Neuronal stem cell (in vitro differentiated cells): ENCODE results near the gene DLX1.
A peak's percentile ranks its signal among the peaks of the same experiment; 100 is the strongest.

Experiments
- DNase-seq: peaks from one replicate; pipeline ENCODE4 v3.0.0-alpha.2; 2013; ENCODE audit warnings: low spot score
- H2AFZ ChIP-seq: one replicate; pipeline ENCODE4 v1.6.1; 2013; ENCODE audit warnings: mild to moderate bottlenecking, low read length, inconsistent platforms
- H2AK5ac ChIP-seq: 2 replicates; pipeline ENCODE4 v1.6.1; 2013; ENCODE audit warnings: low read depth, mild to moderate bottlenecking, inconsistent platforms, low read length, moderate library complexity, mixed read lengths
- H2BK120ac ChIP-seq: 2 replicates; pipeline ENCODE4 v1.6.1; 2013; ENCODE audit warnings: low read depth, mild to moderate bottlenecking, inconsistent platforms, low read length, moderate library complexity, mixed read lengths
- H2BK12ac ChIP-seq: one replicate; pipeline ENCODE4 v1.6.1; 2013; ENCODE audit warnings: low read length, inconsistent platforms
- H2BK15ac ChIP-seq: 2 replicates; pipeline ENCODE4 v1.6.1; 2013; ENCODE audit warnings: mild to moderate bottlenecking, low read length, inconsistent platforms, mixed read lengths
- H2BK5ac ChIP-seq: one replicate; pipeline ENCODE4 v1.6.1; 2013; ENCODE audit warnings: inconsistent platforms, mild to moderate bottlenecking, low read length, moderate library complexity
- H3K14ac ChIP-seq: one replicate; pipeline ENCODE4 v1.6.1; 2013; ENCODE audit warnings: low read length, inconsistent platforms
- H3K18ac ChIP-seq: 2 replicates; pipeline ENCODE4 v1.6.1; 2013; ENCODE audit warnings: low read length, inconsistent platforms
- H3K23ac ChIP-seq: 2 replicates; pipeline ENCODE4 v1.6.1; 2013; ENCODE audit warnings: low read depth, mild to moderate bottlenecking, mixed read lengths, low read length, inconsistent platforms; ENCODE audit not compliant: poor library complexity
- H3K27ac ChIP-seq: replicated peaks from 3 replicates; pipeline ENCODE4 v1.5.1; 2013; ENCODE audit warnings: low read length, inconsistent platforms
- H3K27me3 ChIP-seq, 3 experiments: 2 replicates each; pipeline ENCODE4 v1.6.1; 2013; ENCODE audit warnings: low read length in 3 of 3, mild to moderate bottlenecking in 2 of 3, inconsistent platforms in 1 of 3, low read depth in 1 of 3, mixed read lengths in 1 of 3, moderate library complexity in 1 of 3; ENCODE audit not compliant: control insufficient read depth in 3 of 3, insufficient read depth in 3 of 3
- H3K36me3 ChIP-seq, 2 donors: replicated peaks in 1 of 2; 2 replicates each; pipeline ENCODE4 v1.6.1; 2013; ENCODE audit warnings: low read length in 2 of 2; ENCODE audit not compliant: control insufficient read depth in 2 of 2, insufficient read depth in 2 of 2
- H3K4ac ChIP-seq: 2 replicates; pipeline ENCODE4 v1.6.1; 2013; ENCODE audit warnings: inconsistent platforms, mild to moderate bottlenecking, low read length, moderate library complexity
- H3K4me1 ChIP-seq, 2 donors: 1 replicate in 1 of 2; 2 replicates in 1 of 2; pipeline ENCODE4 v1.6.1; 2013; ENCODE audit warnings: low read length in 2 of 2, low read depth in 1 of 2; ENCODE audit not compliant: control insufficient read depth in 2 of 2, insufficient read depth in 1 of 2
- H3K4me2 ChIP-seq: one replicate; pipeline ENCODE4 v1.6.1; 2013; ENCODE audit warnings: mild to moderate bottlenecking, low read length, inconsistent platforms; ENCODE audit not compliant: insufficient read depth, poor library complexity, severe bottlenecking
- H3K4me3 ChIP-seq, 2 donors: 2 replicates each; pipeline ENCODE4 v1.5.1; 2013; ENCODE audit warnings: low read length in 2 of 2, mild to moderate bottlenecking in 2 of 2, inconsistent platforms in 1 of 2, moderate library complexity in 1 of 2
- H3K79me1 ChIP-seq: one replicate; pipeline ENCODE4 v1.6.1; 2013; ENCODE audit warnings: low read depth, mild to moderate bottlenecking, inconsistent platforms, low read length, moderate library complexity
- H3K9ac ChIP-seq: one replicate; pipeline ENCODE4 v1.6.1; 2013; ENCODE audit warnings: mild to moderate bottlenecking, low read depth, low read length, inconsistent platforms; ENCODE audit not compliant: poor library complexity
- H3K9me3 ChIP-seq, 2 donors: replicated peaks in 1 of 2; 2 replicates each; pipeline versions ENCODE3 to v1.6.1; 2013; ENCODE audit warnings: low read length in 2 of 2, mild to moderate bottlenecking in 2 of 2, inconsistent platforms in 1 of 2, low read depth in 1 of 2, mixed read lengths in 1 of 2, moderate library complexity in 1 of 2; ENCODE audit not compliant: control insufficient read depth in 2 of 2, insufficient read depth in 1 of 2
- H4K8ac ChIP-seq: one replicate; pipeline ENCODE4 v1.6.1; 2013; ENCODE audit warnings: low read depth, mild to moderate bottlenecking, inconsistent platforms, low read length, moderate library complexity
- H4K91ac ChIP-seq: one replicate; pipeline ENCODE4 v1.6.1; 2013; ENCODE audit warnings: low read length, low read depth, mild to moderate bottlenecking, inconsistent platforms; ENCODE audit not compliant: poor library complexity
- WGBS, 2 donors: extraction: QIAGEN DNeasy Blood & Tissue Kit; methylation state at CpG; one replicate each; pipeline ENCODE4 v1.1.7; 2013; ENCODE audit warnings: missing lambda C conversion rate in 2 of 2, mixed read lengths in 1 of 2; ENCODE audit not compliant: insufficient read length in 2 of 2, insufficient replicate concordance in 1 of 2; ENCODE audit errors: extremely low coverage in 2 of 2; 5-methylcytosine and 5-hydroxymethylcytosine counted together

The DLX1 gene

GRCh38 chr2:172103471-172104272 is 18.4 kb downstream of the DLX1 start:
- Histone ChIP-seq H3K4ac (no peak overlapping the region), H2BK12ac (no peak overlapping the region), H2AFZ (no peak overlapping the region), H3K14ac (no peak overlapping the region), H3K9me3 (peaks cover 0 to 5% of the 10 kb centered on the region in 2 donors), H3K27me3 (peaks cover 47 to 88% (median 80%) of the 10 kb centered on the region in 3 experiments), H3K23ac (no peak overlapping the region), H3K4me1 (peaks cover 23 to 34% of the 10 kb centered on the region in 2 donors), H3K9ac (no peak overlapping the region), H2BK120ac (no peak overlapping the region), H2BK5ac (no peak overlapping the region), H3K27ac (no peak overlapping the region), H4K91ac (no peak overlapping the region), H3K4me2 (no peak overlapping the region), H2AK5ac (no peak overlapping the region), H4K8ac (no peak overlapping the region), H3K18ac (no peak overlapping the region), H2BK15ac (no peak overlapping the region), H3K36me3 (no peaks in the 10 kb centered on the region), H3K4me3 (no peak overlapping the region), H3K79me1 (no peaks in the 10 kb centered on the region)
- no CpG with 5 or more reads among the region's 25 CpGs for WGBS, 2 donors
- peak; percentile 85 for DNase-seq

DNA sequence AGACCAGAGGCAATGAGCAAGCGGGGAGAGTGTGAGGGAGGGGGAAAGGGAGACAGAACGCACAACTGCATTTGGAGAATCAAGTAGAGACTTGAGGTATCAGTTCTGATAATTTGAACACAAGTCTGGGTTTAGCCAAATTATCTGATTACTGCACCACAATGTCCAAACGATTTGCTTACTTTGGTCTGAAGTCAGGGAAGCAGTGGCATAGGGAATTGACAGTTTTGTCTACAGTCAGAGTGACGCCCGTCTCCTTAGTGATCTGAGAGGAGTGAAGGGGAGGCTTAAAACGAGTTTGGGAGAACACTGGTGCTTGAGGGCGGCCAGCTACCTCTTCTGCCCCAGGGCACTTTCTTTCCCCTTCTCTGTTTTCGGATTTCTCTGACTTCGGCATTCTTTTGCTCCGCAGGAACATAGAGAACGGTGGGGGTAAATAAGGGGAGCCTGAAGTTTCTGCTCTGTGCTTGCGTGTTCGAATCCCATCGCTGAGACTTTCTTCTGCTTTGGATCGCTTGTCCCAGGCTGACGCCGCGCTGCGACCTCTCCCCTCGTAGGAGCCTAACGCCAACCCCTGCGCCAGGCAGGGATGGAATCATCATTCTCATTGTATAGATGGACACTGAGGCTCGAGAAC is 20.3 kb downstream of the DLX1 start:
- Histone ChIP-seq H3K27me3 (peaks cover 41 to 87% (median 61%) of the 10 kb centered on the region in 3 experiments), H3K9me3 (peaks cover 0 to 5% of the 10 kb centered on the region in 2 donors), H3K4me1 (peaks cover 18 to 29% of the 10 kb centered on the region in 2 donors), H2AK5ac (no peak overlapping the region), H4K91ac (no peak overlapping the region), H3K79me1 (no peaks in the 10 kb centered on the region), H2BK12ac (no peak overlapping the region), H3K36me3 (no peaks in the 10 kb centered on the region), H3K4me3 (peak overlapping the region; percentile 22 to 60), H3K9ac (no peak overlapping the region), H3K18ac (no peak overlapping the region), H4K8ac (no peak overlapping the region), H3K14ac (no peak overlapping the region), H2BK5ac (no peak overlapping the region), H3K27ac (no peak overlapping the region), H2AFZ (peak overlapping the region; percentile 85), H3K4me2 (peak overlapping the region; percentile 58), H2BK120ac (no peak overlapping the region), H3K23ac (no peak overlapping the region), H2BK15ac (no peak overlapping the region), H3K4ac (no peak overlapping the region)
- WGBS, 2 donors: no CpG with 5 or more reads among the region's 23 CpGs
- peak; percentile 17 for DNase-seq

- H3K9ac ChIP-seq: no peak overlapping the region
- H4K8ac ChIP-seq: no peak overlapping the region
- H3K36me3 ChIP-seq: no peaks in the 10 kb centered on the region
- H3K4me3 ChIP-seq: peak overlapping the region; percentile 22 to 60
- H3K4me2 ChIP-seq: peak overlapping the region; percentile 58
- H3K4ac ChIP-seq: no peak overlapping the region
- H2AFZ ChIP-seq: peak overlapping the region; percentile 85
- DNase-seq: peak; percentile 38
- H3K27me3 ChIP-seq: peaks cover 34 to 79% (median 54%) of the 10 kb centered on the region in 3 experiments
- no peak overlapping the region for H2BK5ac ChIP-seq
- peaks cover 13 to 29% of the 10 kb centered on the region in 2 donors for H3K4me1 ChIP-seq
- peak overlapping the region; percentile 35 for H3K18ac ChIP-seq
- no peak overlapping the region for H4K91ac ChIP-seq
- H3K14ac ChIP-seq: no peak overlapping the region
- no peak overlapping the region for H2BK120ac ChIP-seq
- peaks cover 0 to 5% of the 10 kb centered on the region in 2 donors for H3K9me3 ChIP-seq
- H2AK5ac ChIP-seq: no peak overlapping the region
- no peak overlapping the region for H2BK15ac ChIP-seq
- no peaks in the 10 kb centered on the region for H3K79me1 ChIP-seq
- H3K23ac ChIP-seq: no peak overlapping the region
- WGBS, 2 donors: no CpG with 5 or more reads among the region's 44 CpGs
- no peak overlapping the region for H3K27ac ChIP-seq
- H2BK12ac ChIP-seq: no peak overlapping the region
These were observed 21.0 kb downstream of the DLX1 start for GRCh38 chr2:172106108-172106961.
